Ammon's horn (tissue), 1 donor: ENCODE measurements around the gene ASPDH.

ENCODE experiments used
- DNase-seq: peaks from one replicate; pipeline ENCODE4 v3.0.0-alpha.2; 2016; ENCODE audit warnings: low spot score

The ASPDH gene

GRCh38 chr19:50513746-50514345 is at the start of gene ASPDH:
Gene ASPDH, minus strand, starts transcription at chr19:50513913. Its CDS starts 90 bp downstream, at chr19:50513823.
- DNase-seq: peak; percentile 60

- no peak for DNase-seq
These were observed 49.3 kb upstream of the ASPDH start for GRCh38 chr19:50562996-50563395.

- no peak for DNase-seq
These were observed 48.6 kb upstream of the ASPDH start for GRCh38 chr19:50562329-50562728.

GRCh38 chr19:50559636-50560035 is 45.9 kb upstream of the ASPDH start:
- no peak for DNase-seq

GRCh38 chr19:50558449-50558848 is 44.7 kb upstream of the ASPDH start:
- no peak for DNase-seq

GRCh38 chr19:50558039-50558438 is 44.3 kb upstream of the ASPDH start:
- no peak for DNase-seq

GRCh38 chr19:50557009-50557613 is 43.4 kb upstream of the ASPDH start:
- DNase-seq: no peak

GRCh38 chr19:50556282-50557008 is 42.7 kb upstream of the ASPDH start:
- peak; percentile 86 for DNase-seq

- DNase-seq: no peak
These were observed 42.0 kb upstream of the ASPDH start for GRCh38 chr19:50555450-50556281.

GRCh38 chr19:50555033-50555432 is 41.3 kb upstream of the ASPDH start:
- no peak for DNase-seq

GRCh38 chr19:50554212-50554611 is 40.5 kb upstream of the ASPDH start:
- DNase-seq: no peak

- no peak for DNase-seq
These were observed 39.5 kb upstream of the ASPDH start for GRCh38 chr19:50553134-50553703.

- DNase-seq: no peak
These were observed 38.8 kb upstream of the ASPDH start for GRCh38 chr19:50552540-50552939.

- peak; percentile 92 for DNase-seq
These were observed 38.0 kb upstream of the ASPDH start for GRCh38 chr19:50551715-50552187.

- no peak for DNase-seq
These were observed 37.5 kb upstream of the ASPDH start for GRCh38 chr19:50551034-50551714.

GRCh38 chr19:50550594-50550966 is 36.9 kb upstream of the ASPDH start:
- no peak for DNase-seq

- no peak for DNase-seq
These were observed 36.3 kb upstream of the ASPDH start for GRCh38 chr19:50549927-50550593.

- DNase-seq: no peak
These were observed 35.6 kb upstream of the ASPDH start for GRCh38 chr19:50549059-50549926.

GRCh38 chr19:50548191-50549058 is 34.7 kb upstream of the ASPDH start:
- peak; percentile 90 for DNase-seq
